WTC11 (cell line): ENCODE data around the gene PCSK5.

Experiments used
- RELA ChIP-seq: sonication (generic); formaldehyde crosslinking; IDR thresholded peaks from 2 replicates; pipeline ENCODE4 v1.8.1; 2022; ENCODE audit warnings: missing genetic modification reagents, mild to moderate bottlenecking, borderline replicate concordance
- TEAD4 ChIP-seq: sonication (generic); formaldehyde crosslinking; IDR thresholded peaks from 2 replicates; pipeline ENCODE4 v1.8.0; 2022; ENCODE audit warnings: mild to moderate bottlenecking, missing genetic modification reagents
- ZNF219 ChIP-seq: sonication (generic); formaldehyde crosslinking; IDR thresholded peaks from 2 replicates; pipeline ENCODE4 v1.8.0; 2023; ENCODE audit warnings: missing genetic modification reagents, mild to moderate bottlenecking, borderline replicate concordance
- TF ChIP-seq, protein P1 (sequence below): fragments of 200-600 bp; IDR thresholded peaks from 2 replicates; pipeline ENCODE4 v1.8.0; 2022; ENCODE audit warnings: antibody characterized with exemption

DNA sequence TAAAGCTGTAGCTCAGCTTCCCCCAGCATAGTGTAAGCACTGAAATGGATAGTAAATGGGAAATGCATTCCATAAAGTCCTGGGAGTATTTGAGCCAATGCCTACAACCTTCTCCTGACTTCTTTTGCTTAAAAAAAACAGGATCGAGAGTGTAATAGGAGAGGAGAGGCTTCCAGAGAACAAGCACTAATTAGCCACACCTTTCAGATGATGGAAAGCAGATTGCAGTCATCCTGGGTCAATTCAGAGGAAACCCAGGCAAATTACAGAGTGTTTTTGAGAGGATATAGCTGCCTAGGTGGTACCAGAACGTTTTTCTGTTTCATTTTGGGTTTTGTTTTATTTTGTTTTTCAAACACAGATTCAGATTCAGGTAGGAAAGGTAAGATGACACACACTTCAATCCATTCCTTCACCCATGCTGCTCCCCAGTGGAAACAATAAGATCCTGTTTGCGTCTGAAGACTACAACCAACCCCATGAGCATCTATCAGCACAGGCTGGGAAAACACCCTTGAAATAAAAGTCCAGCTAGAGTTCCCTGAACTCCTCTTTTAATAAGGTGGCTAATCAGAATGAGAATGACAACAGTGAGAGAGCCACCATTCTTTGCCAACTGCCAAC is 408.2 kb downstream of the PCSK5 start:
- TF ChIP-seq, protein P1, sequence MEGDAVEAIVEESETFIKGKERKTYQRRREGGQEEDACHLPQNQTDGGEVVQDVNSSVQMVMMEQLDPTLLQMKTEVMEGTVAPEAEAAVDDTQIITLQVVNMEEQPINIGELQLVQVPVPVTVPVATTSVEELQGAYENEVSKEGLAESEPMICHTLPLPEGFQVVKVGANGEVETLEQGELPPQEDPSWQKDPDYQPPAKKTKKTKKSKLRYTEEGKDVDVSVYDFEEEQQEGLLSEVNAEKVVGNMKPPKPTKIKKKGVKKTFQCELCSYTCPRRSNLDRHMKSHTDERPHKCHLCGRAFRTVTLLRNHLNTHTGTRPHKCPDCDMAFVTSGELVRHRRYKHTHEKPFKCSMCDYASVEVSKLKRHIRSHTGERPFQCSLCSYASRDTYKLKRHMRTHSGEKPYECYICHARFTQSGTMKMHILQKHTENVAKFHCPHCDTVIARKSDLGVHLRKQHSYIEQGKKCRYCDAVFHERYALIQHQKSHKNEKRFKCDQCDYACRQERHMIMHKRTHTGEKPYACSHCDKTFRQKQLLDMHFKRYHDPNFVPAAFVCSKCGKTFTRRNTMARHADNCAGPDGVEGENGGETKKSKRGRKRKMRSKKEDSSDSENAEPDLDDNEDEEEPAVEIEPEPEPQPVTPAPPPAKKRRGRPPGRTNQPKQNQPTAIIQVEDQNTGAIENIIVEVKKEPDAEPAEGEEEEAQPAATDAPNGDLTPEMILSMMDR = no peak
- TF ChIP-seq TEAD4 (CRISPR knock-in tag) = no peak
- no peak for TF ChIP-seq RELA (CRISPR knock-in tag)
- no peak for TF ChIP-seq ZNF219
